HG03060 (cell line): ENCODE data around the gene TPRG1L.
A peak's percentile ranks its signal among the peaks of the same experiment; 100 is the strongest.
"Not testable (repeated sequence)": the region's sequence is repeated elsewhere in the genome, so short reads cannot be mapped to it uniquely, and the experiment has no call there.

ENCODE experiments used
- ATAC-seq: cut with Tn5 transposase; IDR thresholded peaks from one replicate; pipeline ENCODE4 v1.9.1; 2021; ENCODE audit warnings: low read depth, moderate number of reproducible peaks; ENCODE audit not compliant: unreplicated experiment

The TPRG1L gene

GRCh38 chr1:3624200-3625136 lies at the start of gene TPRG1L:
TPRG1L (plus strand) TSS chr1:3625015; CDS start chr1:3625073, 58 bp downstream.
- peak; percentile 82 for ATAC-seq

GRCh38 chr1:3575515-3575914 lies 49.3 kb upstream of the TPRG1L start:
- not testable (repeated sequence) for ATAC-seq

DNA sequence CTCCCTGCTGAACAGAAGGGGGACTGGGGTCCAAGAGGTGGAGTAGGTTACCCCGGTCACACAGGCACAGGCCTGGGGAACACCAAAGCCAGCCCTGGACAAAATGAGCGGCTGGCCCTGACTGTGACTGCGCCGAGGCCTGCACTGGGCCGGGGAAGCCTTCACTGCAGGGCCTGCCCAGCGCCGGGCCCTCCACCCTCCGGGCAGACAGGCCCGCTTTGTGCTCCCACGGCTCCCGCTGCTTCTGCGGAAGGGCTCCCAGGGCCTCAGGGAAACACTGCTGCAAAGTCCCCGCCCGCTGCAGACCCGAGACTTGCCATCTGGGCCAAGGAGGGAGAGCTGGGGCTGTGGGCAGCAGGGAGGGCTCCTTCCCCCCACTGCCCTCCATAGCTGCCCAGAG lies 48.8 kb upstream of the TPRG1L start:
- no peak for ATAC-seq

GRCh38 chr1:3577300-3577699 lies 47.5 kb upstream of the TPRG1L start:
- ATAC-seq = no peak

DNA sequence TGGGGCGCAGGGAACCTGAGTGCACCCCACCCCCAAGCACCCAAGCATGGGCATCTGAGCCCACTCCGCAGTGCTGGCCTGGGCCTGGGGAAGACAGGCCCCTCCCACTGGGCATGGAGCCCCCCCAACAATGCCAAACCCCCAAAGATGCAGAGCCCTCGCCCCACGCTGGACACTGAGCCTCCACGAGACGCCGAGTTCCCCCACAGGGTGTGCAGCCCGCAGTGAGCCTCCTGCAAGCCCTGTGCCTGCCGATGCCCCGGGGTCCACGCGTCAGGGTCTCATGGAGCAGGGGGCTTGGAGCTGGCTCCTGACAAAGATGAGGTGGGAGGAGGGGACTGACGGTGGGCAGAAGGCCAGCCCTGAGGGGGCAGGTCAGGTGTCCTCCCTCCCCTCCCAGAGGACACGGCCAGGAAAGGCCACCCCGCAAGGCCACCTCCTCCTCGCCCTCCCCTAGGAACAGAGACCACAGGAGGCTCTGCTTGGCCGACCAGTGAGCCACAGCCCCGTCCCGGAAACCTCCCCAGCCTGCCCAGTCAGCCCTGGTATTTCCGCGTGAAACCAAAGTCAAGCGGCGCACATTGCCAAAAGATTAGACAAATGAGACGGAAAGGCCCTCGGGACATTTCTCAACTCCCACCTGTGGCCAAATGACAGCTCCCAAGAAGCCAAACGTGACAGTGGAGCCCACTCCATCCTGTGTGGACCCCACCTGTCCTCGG lies 46.9 kb upstream of the TPRG1L start:
- ATAC-seq = no peak

DNA sequence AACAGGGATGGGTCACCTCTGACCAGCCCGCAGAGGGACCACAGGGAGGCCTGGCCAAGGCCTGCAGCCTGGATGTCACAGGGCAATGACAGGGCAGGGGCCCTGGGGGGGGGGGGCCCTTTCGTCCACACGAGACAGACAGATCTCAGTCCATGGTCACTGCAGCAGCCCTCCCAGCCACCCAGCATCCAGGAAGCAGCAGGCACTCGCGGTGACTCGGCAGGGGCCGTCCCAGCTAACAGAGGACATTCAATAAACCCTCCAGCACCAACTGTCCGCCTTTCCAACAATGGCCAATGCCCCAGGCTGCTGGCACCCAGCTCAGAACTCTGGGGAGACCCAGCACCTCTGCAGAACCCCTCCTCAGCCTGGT lies 46.4 kb upstream of the TPRG1L start:
- ATAC-seq = no peak

DNA sequence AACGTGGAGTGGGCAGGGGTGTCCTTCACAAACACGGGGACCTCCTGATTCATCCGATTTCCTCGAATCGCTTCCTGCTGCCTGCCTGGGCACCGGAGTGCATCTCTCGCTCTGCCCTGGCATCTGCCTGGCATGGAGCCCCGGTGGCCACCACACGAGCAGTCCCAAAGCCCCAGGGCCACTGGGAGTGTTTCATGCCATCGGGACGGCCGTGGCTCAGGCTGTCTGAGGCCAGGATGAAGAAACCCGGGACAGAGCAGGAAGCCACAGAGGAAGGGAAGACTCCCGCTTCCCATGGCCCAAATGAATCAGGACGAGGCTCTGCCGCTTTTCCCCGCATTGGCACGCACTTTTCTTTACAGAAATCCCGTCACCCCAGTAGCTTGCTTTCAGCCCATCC lies 45.9 kb upstream of the TPRG1L start:
- ATAC-seq = no peak

GRCh38 chr1:3579626-3580025 lies 45.2 kb upstream of the TPRG1L start:
- no peak for ATAC-seq

GRCh38 chr1:3580231-3580630 lies 44.6 kb upstream of the TPRG1L start:
- no peak for ATAC-seq

GRCh38 chr1:3581296-3582036 lies 43.3 kb upstream of the TPRG1L start:
- ATAC-seq = no peak

DNA sequence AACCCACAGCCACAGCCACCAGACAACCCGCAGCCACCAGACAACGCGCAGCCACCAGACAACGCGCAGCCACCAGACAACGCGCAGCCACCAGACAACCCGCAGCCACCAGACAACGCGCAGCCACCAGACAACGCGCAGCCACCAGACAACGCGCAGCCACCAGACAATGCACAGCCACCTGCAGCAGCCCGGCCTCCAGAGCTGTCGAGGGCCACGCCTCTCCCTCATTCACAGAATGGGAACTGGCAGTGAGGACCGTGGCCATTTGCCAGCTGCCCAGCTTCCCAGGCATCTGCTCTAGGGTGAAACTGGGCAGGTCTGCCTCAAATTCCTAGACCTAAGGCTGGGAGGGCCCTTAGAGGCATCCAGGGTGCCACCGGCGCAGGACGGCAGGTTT lies 41.1 kb upstream of the TPRG1L start:
- ATAC-seq = not testable (repeated sequence)

DNA sequence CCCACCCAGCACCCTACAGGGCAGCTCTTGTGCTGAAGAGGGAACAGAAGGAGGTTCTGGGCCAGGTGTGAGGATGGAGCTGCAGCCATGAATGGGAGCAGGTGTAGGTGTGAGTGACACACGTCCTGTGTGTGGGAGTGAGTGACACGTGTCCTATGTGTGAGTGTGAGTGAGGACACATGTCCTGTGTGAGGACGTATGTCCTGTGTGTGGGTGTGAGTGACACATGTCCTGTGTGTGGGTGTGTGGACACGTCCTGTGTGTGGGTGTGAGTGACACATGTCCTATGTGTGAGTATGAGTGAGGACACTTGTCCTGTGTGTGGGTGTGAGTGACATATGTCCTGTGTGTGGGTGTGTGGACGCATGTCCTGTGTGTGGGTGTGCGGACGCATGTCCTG lies 39.9 kb upstream of the TPRG1L start:
- ATAC-seq = no peak

DNA sequence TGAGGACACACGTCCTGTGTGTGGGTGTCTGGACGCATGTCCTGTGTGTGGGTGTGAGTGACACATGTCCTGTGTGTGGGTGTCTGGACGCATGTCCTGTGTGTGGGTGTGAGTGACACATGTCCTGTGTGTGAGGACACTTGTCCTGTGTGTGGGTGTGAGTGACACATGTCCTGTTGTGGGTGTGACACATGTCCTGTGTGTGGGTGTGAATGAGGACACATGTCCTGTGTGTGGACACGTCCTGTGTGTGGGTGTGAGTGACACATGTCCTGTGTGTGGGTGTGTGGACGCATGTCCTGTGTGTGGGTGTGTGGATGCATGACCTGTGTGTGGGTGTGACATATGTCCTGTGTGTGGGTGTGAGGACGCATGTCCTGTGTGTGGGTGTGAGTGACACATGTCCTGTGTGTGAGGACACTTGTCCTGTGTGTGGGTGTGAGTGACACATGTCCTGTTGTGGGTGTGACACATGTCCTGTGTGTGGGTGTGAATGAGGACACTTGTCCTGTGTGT lies 39.4 kb upstream of the TPRG1L start:
- ATAC-seq = not testable (repeated sequence)

DNA sequence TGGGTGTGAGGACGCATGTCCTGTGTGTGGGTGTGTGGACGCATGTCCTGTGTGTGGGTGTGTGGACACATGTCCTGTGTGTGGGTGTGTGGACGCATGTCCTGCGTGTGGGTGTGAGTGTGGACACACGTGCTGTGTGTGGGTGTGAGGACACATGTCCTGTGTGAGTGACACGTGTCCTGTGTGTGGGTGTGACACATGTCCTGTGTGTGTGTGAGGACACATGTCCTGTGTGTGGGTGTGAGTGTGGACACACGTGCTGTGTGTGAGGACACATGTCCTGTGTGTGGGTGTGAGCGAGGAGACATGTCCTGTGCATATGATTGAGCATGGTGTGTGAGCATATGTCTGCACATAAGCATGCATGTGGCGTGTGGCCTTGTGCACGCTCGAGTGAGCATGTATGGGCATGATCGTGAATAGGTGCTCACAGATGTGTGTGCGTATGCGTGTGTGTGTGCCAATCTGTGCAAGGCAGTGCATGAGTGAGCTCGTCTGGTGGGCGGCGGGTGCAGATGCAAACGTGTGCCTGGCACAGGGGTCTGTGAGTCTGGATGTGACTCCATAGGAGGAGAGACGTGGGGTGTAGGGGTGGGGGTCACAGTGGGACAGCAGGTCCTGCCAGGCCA lies 38.8 kb upstream of the TPRG1L start:
- no peak for ATAC-seq

GRCh38 chr1:3586986-3587759 lies 37.6 kb upstream of the TPRG1L start:
- ATAC-seq = no peak

GRCh38 chr1:3588395-3588794 lies 36.4 kb upstream of the TPRG1L start:
- ATAC-seq = no peak

- ATAC-seq = no peak
These were observed 34.6 kb upstream of the TPRG1L start for GRCh38 chr1:3590139-3590763.

DNA sequence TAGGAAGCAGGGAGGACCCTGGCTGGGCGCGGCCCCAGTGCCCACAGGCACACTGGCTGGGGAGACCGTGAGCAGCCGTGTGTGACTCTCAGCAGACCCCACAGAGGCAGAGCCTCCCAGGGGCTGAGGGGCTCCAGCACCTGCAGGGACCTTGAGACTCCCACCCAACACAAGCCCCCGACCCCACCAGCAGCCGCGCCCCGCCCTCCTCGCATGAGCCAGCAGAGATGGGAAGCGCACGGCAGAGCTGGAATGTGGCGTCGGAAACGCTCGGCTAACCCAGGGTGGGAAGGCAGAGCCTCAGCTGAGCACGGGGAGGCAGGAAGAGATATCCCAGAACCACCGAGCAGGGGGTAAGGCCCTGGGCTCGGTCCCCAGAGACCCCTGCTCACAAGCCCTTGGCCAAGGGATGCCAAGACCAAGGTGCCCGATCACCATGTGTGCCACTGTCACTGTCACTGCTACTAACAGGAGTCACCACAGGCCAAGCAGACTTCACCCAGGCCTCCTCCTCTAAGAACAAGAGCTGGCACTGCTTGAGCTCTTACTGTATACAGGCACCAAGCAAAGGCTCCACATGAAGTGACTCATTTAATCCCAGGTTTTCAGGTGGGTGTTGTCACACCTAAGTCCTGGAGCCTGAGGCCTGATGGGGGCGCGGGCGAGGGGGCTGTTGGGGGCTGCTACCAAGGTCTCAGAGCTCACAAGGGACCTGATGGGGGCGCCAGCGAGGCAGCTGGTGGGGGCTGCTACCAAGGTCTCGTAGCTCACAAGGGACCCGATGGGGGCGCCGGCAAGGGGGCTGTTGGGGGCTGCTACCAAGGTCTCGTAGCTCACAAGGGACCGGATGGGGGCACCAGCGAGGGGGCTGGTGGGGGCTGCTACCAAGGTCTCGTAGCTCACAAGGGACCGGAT lies 33.6 kb upstream of the TPRG1L start:
- no peak for ATAC-seq
